ENCODE results near the gene ZDHHC8. TPM values are rescaled to one million over a fixed set of nuclear protein-coding genes. Genes with fewer than 3 reads are reported as not detected.

ZDHHC8 gene
- polyA plus RNA-seq, 2 of the 4 experiments (the other 2 are of a cell fraction): 5.3 to 28.1 TPM

- FAIRE-seq (no peak), ATAC-seq (no peak), DNase-seq (ENCODE audit: low read depth in 1 of 2, low spot score in 1 of 2) (no peak)
- H3K4me3 ChIP-seq: no peak overlapping the region
- no peak overlapping the region for H3K4me2 ChIP-seq
- ChIA-PET POLR2A (no interaction called here), CTCF (no interaction called here)
- H3K27ac ChIP-seq: no peak overlapping the region
- TF ChIP-seq BHLHE40 (IDR thresholded peaks at IDR 0.05; ENCODE audit: low read depth, low read length) (no peak), HES2 (IDR thresholded peaks at IDR 0.05) (no peak), HOXB13 (CRISPR knock-in tag; IDR thresholded peaks at IDR 0.05; ENCODE audit: low read depth) (no peak), SMC3 (IDR thresholded peaks at IDR 0.05) (no peak), ZC3H11A (IDR thresholded peaks at IDR 0.05) (no peak), POLR2AphosphoS2 (conservative IDR thresholded peaks at IDR 0.05; ENCODE audit: low read length) (no peak), POLR2A (IDR thresholded peaks at IDR 0.05; ENCODE audit: low read length) (no peak), NFE2L2 (conservative IDR thresholded peaks at IDR 0.05; ENCODE audit: low read length) (no peak), KDM1A (IDR thresholded peaks at IDR 0.05; ENCODE audit: low read depth) (no peak), HEYL (CRISPR knock-in tag; IDR thresholded peaks at IDR 0.05) (no peak), KDM5A (IDR thresholded peaks at IDR 0.05) (no peak), RCOR1 (IDR thresholded peaks at IDR 0.05; ENCODE audit: low read depth, low read length) (no peak)
- TF ChIP-seq, protein P1, sequence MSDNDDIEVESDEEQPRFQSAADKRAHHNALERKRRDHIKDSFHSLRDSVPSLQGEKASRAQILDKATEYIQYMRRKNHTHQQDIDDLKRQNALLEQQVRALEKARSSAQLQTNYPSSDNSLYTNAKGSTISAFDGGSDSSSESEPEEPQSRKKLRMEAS (IDR thresholded peaks at IDR 0.05): no peak
- TF ChIP-seq, protein P2, sequence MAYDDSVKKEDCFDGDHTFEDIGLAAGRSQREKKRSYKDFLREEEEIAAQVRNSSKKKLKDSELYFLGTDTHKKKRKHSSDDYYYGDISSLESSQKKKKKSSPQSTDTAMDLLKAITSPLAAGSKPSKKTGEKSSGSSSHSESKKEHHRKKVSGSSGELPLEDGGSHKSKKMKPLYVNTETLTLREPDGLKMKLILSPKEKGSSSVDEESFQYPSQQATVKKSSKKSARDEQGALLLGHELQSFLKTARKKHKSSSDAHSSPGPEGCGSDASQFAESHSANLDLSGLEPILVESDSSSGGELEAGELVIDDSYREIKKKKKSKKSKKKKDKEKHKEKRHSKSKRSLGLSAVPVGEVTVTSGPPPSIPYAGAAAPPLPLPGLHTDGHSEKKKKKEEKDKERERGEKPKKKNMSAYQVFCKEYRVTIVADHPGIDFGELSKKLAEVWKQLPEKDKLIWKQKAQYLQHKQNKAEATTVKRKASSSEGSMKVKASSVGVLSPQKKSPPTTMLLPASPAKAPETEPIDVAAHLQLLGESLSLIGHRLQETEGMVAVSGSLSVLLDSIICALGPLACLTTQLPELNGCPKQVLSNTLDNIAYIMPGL (CRISPR knock-in tag; IDR thresholded peaks at IDR 0.05; ENCODE audit: borderline replicate concordance): no peak
- H3K9me3 ChIP-seq: no peaks in the 10 kb centered on the region
- 63% methylated on average over 5 of the region's 8 CpGs for WGBS (ENCODE audit: missing lambda C conversion rate)
- no peaks in the 10 kb centered on the region for H3K4me1 ChIP-seq
These were observed 51.5 kb downstream of the ZDHHC8 start for GRCh38 chr22:20183101-20183500.

DNA sequence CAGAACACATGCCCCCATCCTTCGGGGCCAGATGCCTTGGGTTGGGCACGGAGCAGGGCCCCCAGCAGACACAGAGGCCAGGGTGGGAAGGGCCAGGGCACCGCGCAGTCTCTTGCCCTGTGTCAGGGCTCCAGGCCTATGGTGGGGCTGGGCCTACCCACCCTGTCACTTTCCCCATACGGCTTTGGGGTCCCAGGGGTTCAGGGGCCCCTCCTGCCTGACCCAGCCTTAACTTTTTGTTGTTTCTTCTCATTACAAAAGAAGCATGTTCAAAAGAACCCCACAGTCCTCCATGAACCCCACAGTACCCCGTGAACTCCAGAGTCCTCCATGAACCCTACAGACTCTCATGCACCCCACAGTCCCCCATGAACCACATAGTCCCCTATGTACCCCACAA, 52.2 kb downstream of the ZDHHC8 start:
- H3K4me3 ChIP-seq: no peak overlapping the region
- ChIA-PET POLR2A (no interaction called here), CTCF (no interaction called here)
- FAIRE-seq: no peak
- DNase-seq (ENCODE audit: low read depth in 1 of 2, low spot score in 1 of 2): no peak
- H3K4me2 ChIP-seq: no peak overlapping the region
- no peaks in the 10 kb centered on the region for H3K9me3 ChIP-seq
- no peak for ATAC-seq
- TF ChIP-seq CHD4 (IDR thresholded peaks at IDR 0.05; ENCODE audit: borderline replicate concordance): no peak
- TF ChIP-seq POLR2A (IDR thresholded peaks at IDR 0.05; ENCODE audit: low read length): no peak
- TF ChIP-seq NPAS2 (CRISPR knock-in tag; IDR thresholded peaks at IDR 0.05; ENCODE audit: borderline replicate concordance): no peak
- TF ChIP-seq FOSL2 (IDR thresholded peaks at IDR 0.05): no peak
- no peak for TF ChIP-seq FOSL2 (CRISPR knock-in tag; IDR thresholded peaks at IDR 0.05)
- no peak for TF ChIP-seq USF2 (IDR thresholded peaks at IDR 0.05)
- no peak for TF ChIP-seq BHLHE40 (IDR thresholded peaks at IDR 0.05; ENCODE audit: low read depth, low read length)
- TF ChIP-seq ZSCAN20 (CRISPR knock-in tag; IDR thresholded peaks at IDR 0.05): no peak
- TF ChIP-seq ESRRA (IDR thresholded peaks at IDR 0.05; ENCODE audit: borderline replicate concordance, low read length): no peak
- no peak overlapping the region for H3K27ac ChIP-seq
- no peaks in the 10 kb centered on the region for H3K4me1 ChIP-seq
- 55% methylated on average over 2 of the region's 6 CpGs for WGBS (ENCODE audit: missing lambda C conversion rate)

DNA sequence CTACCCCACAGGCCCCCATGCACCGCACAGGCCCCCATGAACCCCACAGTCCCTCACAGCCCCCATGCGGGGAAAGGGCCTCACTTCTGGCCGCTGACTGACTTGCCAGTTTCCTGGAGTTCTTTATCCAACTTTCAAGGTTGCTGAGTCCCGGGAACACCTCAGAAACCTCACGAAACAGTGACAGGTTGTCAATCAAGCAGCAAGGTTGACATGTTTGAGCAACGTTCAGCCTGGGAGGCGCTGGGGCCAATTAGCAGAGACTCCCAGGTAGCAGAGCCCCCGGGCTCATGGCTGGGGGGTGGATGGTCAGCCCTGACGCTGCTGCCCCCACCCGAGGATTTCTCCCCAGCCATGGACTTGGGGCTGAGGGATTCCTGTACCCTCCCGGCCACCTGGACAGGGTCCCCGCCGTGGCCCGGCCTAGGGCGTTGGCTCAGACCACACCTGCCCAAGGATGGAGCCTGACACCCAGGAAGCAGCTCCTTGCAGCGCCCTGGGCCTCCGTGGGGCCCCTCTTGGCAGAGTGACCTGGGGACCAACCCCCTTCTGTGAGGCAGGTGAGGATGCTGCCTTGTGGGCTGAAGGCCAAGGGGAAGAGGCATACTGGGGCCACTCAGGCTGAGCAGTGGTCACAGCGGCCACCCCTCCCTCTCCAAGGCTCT, 53.0 kb downstream of the ZDHHC8 start:
- 60% methylated on average over 1 of the region's 18 CpGs for WGBS (ENCODE audit: missing lambda C conversion rate)
- DNase-seq (ENCODE audit: low read depth in 1 of 2, low spot score in 1 of 2) (no peak), FAIRE-seq (no peak), ATAC-seq (no peak)
- no peak overlapping the region for H3K27ac ChIP-seq
- no peak overlapping the region for H3K4me2 ChIP-seq
- ChIA-PET CTCF (interaction anchor here (0.8 kb wide), 1 partner anchor 101 kb away, joined by 4 read pairs; no protein-coding TSS in a partner anchor), POLR2A (no interaction called here)
- H3K9me3 ChIP-seq: no peaks in the 10 kb centered on the region
- H3K4me1 ChIP-seq: no peaks in the 10 kb centered on the region
- H3K4me3 ChIP-seq: no peak overlapping the region
- TF ChIP-seq MAZ (IDR thresholded peaks at IDR 0.05; ENCODE audit: borderline replicate concordance, low read depth, low read length) (no peak), CEBPB (IDR thresholded peaks at IDR 0.05) (no peak), POLR2AphosphoS2 (conservative IDR thresholded peaks at IDR 0.05; ENCODE audit: low read length) (no peak), KDM1A (IDR thresholded peaks at IDR 0.05; ENCODE audit: low read depth) (no peak), MAFK (IDR thresholded peaks at IDR 0.05; ENCODE audit: partially characterized antibody) (no peak), NR3C1 (IDR thresholded peaks at IDR 0.05) (no peak), FOXS1 (CRISPR knock-in tag; IDR thresholded peaks at IDR 0.05) (no peak), SMC3 (IDR thresholded peaks at IDR 0.05) (no peak), EP300 (IDR thresholded peaks at IDR 0.05) (no peak)
- TF ChIP-seq, protein P3, sequence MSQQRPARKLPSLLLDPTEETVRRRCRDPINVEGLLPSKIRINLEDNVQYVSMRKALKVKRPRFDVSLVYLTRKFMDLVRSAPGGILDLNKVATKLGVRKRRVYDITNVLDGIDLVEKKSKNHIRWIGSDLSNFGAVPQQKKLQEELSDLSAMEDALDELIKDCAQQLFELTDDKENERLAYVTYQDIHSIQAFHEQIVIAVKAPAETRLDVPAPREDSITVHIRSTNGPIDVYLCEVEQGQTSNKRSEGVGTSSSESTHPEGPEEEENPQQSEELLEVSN (IDR thresholded peaks at IDR 0.05; ENCODE audit: borderline replicate concordance, low read depth): no peak
- TF ChIP-seq, protein P4, sequence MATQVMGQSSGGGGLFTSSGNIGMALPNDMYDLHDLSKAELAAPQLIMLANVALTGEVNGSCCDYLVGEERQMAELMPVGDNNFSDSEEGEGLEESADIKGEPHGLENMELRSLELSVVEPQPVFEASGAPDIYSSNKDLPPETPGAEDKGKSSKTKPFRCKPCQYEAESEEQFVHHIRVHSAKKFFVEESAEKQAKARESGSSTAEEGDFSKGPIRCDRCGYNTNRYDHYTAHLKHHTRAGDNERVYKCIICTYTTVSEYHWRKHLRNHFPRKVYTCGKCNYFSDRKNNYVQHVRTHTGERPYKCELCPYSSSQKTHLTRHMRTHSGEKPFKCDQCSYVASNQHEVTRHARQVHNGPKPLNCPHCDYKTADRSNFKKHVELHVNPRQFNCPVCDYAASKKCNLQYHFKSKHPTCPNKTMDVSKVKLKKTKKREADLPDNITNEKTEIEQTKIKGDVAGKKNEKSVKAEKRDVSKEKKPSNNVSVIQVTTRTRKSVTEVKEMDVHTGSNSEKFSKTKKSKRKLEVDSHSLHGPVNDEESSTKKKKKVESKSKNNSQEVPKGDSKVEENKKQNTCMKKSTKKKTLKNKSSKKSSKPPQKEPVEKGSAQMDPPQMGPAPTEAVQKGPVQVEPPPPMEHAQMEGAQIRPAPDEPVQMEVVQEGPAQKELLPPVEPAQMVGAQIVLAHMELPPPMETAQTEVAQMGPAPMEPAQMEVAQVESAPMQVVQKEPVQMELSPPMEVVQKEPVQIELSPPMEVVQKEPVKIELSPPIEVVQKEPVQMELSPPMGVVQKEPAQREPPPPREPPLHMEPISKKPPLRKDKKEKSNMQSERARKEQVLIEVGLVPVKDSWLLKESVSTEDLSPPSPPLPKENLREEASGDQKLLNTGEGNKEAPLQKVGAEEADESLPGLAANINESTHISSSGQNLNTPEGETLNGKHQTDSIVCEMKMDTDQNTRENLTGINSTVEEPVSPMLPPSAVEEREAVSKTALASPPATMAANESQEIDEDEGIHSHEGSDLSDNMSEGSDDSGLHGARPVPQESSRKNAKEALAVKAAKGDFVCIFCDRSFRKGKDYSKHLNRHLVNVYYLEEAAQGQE (IDR thresholded peaks at IDR 0.05): no peak

Measured in A549 (cell line).